Measurements from ENCODE around the gene AP3B1. TPM values are rescaled to one million over a fixed set of nuclear protein-coding genes. Genes with fewer than 3 reads are reported as not detected.

The AP3B1 gene
- total and polyA plus RNA-seq, 4 donors = 26.4 to 50.4 (median 33.3) TPM

DNA sequence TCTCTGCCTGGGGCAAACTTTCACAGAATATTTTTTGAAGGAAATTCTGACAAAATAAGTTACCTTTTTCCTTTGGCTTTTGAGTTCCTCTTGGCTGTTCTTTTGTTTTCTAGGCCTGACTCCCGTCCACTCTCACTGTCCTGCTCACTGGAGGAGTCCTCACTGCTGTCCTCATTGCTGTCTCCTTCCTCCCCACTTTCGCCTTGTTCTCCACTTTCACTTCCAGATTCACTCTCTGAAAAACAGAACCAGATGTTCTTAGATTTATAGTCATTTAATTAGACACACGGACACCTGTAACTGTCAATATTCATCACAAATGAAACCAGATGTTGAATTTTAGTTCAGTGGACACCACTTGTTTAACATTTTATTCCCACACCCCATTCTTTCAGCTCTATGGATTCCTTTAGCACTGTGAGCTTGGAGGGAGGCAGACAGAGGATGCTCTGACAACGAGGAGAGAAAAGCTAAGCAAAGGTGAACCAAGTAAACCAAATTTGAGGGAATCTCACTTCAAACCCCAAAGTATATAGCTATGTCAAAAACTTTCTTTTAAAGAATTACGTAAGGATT lies 180.7 kb downstream of the AP3B1 start:
- no peaks in the 10 kb centered on the region for H3K9me3 ChIP-seq (ENCODE audit: control insufficient read depth in 4 of 4, insufficient read depth in 3 of 4, low read length in 3 of 4)
- no peak overlapping the region for H3K4me3 ChIP-seq
- H3K9ac ChIP-seq (ENCODE audit: insufficient read depth in 1 of 2, low read length in 2 of 2) = no peak overlapping the region
- 84 to 85% methylated on average over 5 of the region's 5 CpGs for WGBS, 2 donors
- H3K4me1 ChIP-seq (ENCODE audit: control insufficient read depth in 5 of 5, insufficient read depth in 5 of 5, low read length in 5 of 5) = no peaks in the 10 kb centered on the region
- no peak overlapping the region for H3K27ac ChIP-seq (ENCODE audit: low read depth in 1 of 2, low read length in 1 of 2)
- H3K36me3 ChIP-seq (ENCODE audit: control insufficient read depth in 4 of 4, insufficient read depth in 4 of 4, low read length in 4 of 4) = peaks cover 2 to 9% (median 5%) of the 10 kb centered on the region in 4 donors
- TF ChIP-seq, protein P1, sequence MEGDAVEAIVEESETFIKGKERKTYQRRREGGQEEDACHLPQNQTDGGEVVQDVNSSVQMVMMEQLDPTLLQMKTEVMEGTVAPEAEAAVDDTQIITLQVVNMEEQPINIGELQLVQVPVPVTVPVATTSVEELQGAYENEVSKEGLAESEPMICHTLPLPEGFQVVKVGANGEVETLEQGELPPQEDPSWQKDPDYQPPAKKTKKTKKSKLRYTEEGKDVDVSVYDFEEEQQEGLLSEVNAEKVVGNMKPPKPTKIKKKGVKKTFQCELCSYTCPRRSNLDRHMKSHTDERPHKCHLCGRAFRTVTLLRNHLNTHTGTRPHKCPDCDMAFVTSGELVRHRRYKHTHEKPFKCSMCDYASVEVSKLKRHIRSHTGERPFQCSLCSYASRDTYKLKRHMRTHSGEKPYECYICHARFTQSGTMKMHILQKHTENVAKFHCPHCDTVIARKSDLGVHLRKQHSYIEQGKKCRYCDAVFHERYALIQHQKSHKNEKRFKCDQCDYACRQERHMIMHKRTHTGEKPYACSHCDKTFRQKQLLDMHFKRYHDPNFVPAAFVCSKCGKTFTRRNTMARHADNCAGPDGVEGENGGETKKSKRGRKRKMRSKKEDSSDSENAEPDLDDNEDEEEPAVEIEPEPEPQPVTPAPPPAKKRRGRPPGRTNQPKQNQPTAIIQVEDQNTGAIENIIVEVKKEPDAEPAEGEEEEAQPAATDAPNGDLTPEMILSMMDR (IDR thresholded peaks at IDR 0.05; ENCODE audit: control extremely low read depth, extremely low read depth) = no peak
- no peaks in the 10 kb centered on the region for H3K27me3 ChIP-seq (ENCODE audit: control insufficient read depth in 3 of 3, insufficient read depth in 3 of 3, low read length in 2 of 3)
- peak in 1 of 3 donors; percentile 1 for DNase-seq
- no peak for ATAC-seq (ENCODE audit: insufficient read depth, low FRiP score)

GRCh38 chr5:78112931-78113330 lies 181.6 kb downstream of the AP3B1 start:
- WGBS, 2 donors = 97 to 98% methylated on average over 10 of the region's 10 CpGs
- TF ChIP-seq, protein P1 (IDR thresholded peaks at IDR 0.05; ENCODE audit: control extremely low read depth, extremely low read depth) = no peak

DNA sequence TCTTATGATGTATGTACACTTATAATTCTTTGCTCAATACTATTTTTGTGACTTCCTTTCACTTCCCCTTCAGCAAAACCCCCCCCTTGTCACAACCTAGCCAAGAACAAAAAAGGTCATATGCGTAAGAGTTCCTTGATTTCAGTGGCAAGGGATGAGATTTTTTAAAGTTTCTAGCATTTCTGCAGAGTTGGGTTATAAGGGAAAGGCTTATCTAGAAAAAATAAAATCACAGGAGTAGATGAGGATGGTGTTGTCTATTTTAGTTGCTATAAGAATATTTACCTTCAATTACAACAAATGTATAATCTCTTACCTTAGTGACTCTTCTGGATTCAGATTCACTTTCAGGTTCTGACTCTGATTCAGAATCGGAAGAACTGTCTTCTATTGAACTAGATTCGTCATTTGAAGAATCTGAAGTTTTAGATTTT lies 184.6 kb downstream of the AP3B1 start:
- peaks cover 3 to 11% (median 6%) of the 10 kb centered on the region in 4 donors for H3K36me3 ChIP-seq (ENCODE audit: control insufficient read depth in 4 of 4, insufficient read depth in 4 of 4, low read length in 4 of 4)
- no peak for DNase-seq
- no peaks in the 10 kb centered on the region for H3K4me1 ChIP-seq (ENCODE audit: control insufficient read depth in 5 of 5, insufficient read depth in 5 of 5, low read length in 5 of 5)
- ATAC-seq (ENCODE audit: insufficient read depth, low FRiP score) = no peak
- H3K4me3 ChIP-seq = no peak overlapping the region
- 88 to 90% methylated on average over 3 of the region's 3 CpGs for WGBS, 2 donors
- no peaks in the 10 kb centered on the region for H3K9me3 ChIP-seq (ENCODE audit: control insufficient read depth in 4 of 4, insufficient read depth in 3 of 4, low read length in 3 of 4)
- TF ChIP-seq, protein P1 (IDR thresholded peaks at IDR 0.05; ENCODE audit: control extremely low read depth, extremely low read depth) = no peak
- H3K9ac ChIP-seq (ENCODE audit: insufficient read depth in 1 of 2, low read length in 2 of 2) = no peak overlapping the region
- no peaks in the 10 kb centered on the region for H3K27me3 ChIP-seq (ENCODE audit: control insufficient read depth in 3 of 3, insufficient read depth in 3 of 3, low read length in 2 of 3)
- no peak overlapping the region for H3K27ac ChIP-seq (ENCODE audit: low read depth in 1 of 2, low read length in 1 of 2)

More at GRCh38 chr5:78112931-78113330, 181.6 kb downstream of the AP3B1 start:
- Histone ChIP-seq H3K27me3 (ENCODE audit: control insufficient read depth in 3 of 3, insufficient read depth in 3 of 3, low read length in 2 of 3) (no peaks in the 10 kb centered on the region), H3K36me3 (ENCODE audit: control insufficient read depth in 4 of 4, insufficient read depth in 4 of 4, low read length in 4 of 4) (peaks cover 2 to 9% (median 5%) of the 10 kb centered on the region in 4 donors), H3K4me3 (no peak overlapping the region), H3K9ac (ENCODE audit: insufficient read depth in 1 of 2, low read length in 2 of 2) (no peak overlapping the region), H3K9me3 (ENCODE audit: control insufficient read depth in 4 of 4, insufficient read depth in 3 of 4, low read length in 3 of 4) (no peaks in the 10 kb centered on the region), H3K4me1 (ENCODE audit: control insufficient read depth in 5 of 5, insufficient read depth in 5 of 5, low read length in 5 of 5) (no peaks in the 10 kb centered on the region), H3K27ac (ENCODE audit: low read depth in 1 of 2, low read length in 1 of 2) (no peak overlapping the region)
- no peak for DNase-seq
- no peak for ATAC-seq (ENCODE audit: insufficient read depth, low FRiP score)

DNA sequence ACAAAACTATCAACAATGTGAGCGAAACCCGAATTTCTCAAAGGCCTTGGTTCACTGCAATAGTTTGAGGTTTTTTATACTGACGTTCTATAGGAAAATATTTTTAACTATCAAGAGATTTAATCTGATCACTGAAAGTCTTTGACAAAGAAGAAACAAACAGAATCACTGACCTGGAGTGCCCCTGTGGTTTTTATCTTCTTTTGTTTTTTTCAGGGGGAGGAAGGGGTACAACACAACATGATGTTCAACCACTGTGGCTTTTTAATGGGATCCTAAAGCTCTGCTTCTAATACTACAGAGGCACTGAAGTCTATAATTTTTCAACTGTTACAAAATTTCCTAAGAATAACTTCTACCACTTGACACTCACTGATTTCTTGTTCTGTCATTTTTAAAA lies 185.9 kb downstream of the AP3B1 start:
- Histone ChIP-seq H3K36me3 (ENCODE audit: control insufficient read depth in 4 of 4, insufficient read depth in 4 of 4, low read length in 4 of 4) (peaks cover 2 to 11% (median 4%) of the 10 kb centered on the region in 4 donors), H3K27me3 (ENCODE audit: control insufficient read depth in 3 of 3, insufficient read depth in 3 of 3, low read length in 2 of 3) (no peaks in the 10 kb centered on the region), H3K9me3 (ENCODE audit: control insufficient read depth in 4 of 4, insufficient read depth in 3 of 4, low read length in 3 of 4) (no peaks in the 10 kb centered on the region), H3K9ac (ENCODE audit: insufficient read depth in 1 of 2, low read length in 2 of 2) (no peak overlapping the region), H3K27ac (ENCODE audit: low read depth in 1 of 2, low read length in 1 of 2) (no peak overlapping the region), H3K4me3 (no peak overlapping the region), H3K4me1 (ENCODE audit: control insufficient read depth in 5 of 5, insufficient read depth in 5 of 5, low read length in 5 of 5) (no peaks in the 10 kb centered on the region)
- ATAC-seq (ENCODE audit: insufficient read depth, low FRiP score) (no peak), DNase-seq (no peak)
- TF ChIP-seq, protein P1 (IDR thresholded peaks at IDR 0.05; ENCODE audit: control extremely low read depth, extremely low read depth) = no peak
- WGBS, 2 donors = 86 to 91% methylated on average over 3 of the region's 3 CpGs
